CD4-positive, alpha-beta T cell (primary cell): ENCODE data around the gene OR6C3. TPM values are rescaled to one million over a fixed set of nuclear protein-coding genes. Genes with fewer than 3 reads are reported as not detected.

Experiments
- ATAC-seq: fragments of 200-7000 bp; cut with Tn5 transposase; one replicate; pipeline ENCODE4 v1.10.0; 2022; ENCODE audit warnings: mild to moderate bottlenecking; ENCODE audit not compliant: poor library complexity
- CTCF ChIA-PET: fragments of 350-600 bp; sonication (Branson Sonifier 250); formaldehyde crosslinking; loops from one replicate; lab custom pipeline; 2021; ENCODE audit warnings: antibody characterized with exemption, inconsistent platforms; lab: Charles Lee
- POLR2A ChIA-PET: fragments of 350-600 bp; sonication (Branson Sonifier 250); formaldehyde crosslinking; loops from one replicate; lab custom pipeline; 2021; ENCODE audit warnings: antibody characterized with exemption, inconsistent platforms; lab: Charles Lee
- DNase-seq, 14 experiments: peaks; one replicate each; pipeline ENCODE4 v3.0.0-alpha.2; 2013 to 2020; ENCODE audit warnings: mixed read lengths in 2 of 14
- H3K27ac ChIP-seq, 2 donors: one replicate each; pipeline versions ENCODE4 v1.5.1 to v1.7.0; 2013; ENCODE audit warnings: low read length in 2 of 2, low read depth in 1 of 2, mild to moderate bottlenecking in 1 of 2
- H3K27me3 ChIP-seq, 2 experiments: 1 replicate in 1 of 2; 2 replicates in 1 of 2; pipeline versions ENCODE4 v1.6.1 to v1.7.0; 2013; ENCODE audit warnings: low read length in 2 of 2, control low read depth in 1 of 2, mild to moderate bottlenecking in 1 of 2, moderate library complexity in 1 of 2; ENCODE audit not compliant: insufficient read depth in 2 of 2, control insufficient read depth in 1 of 2
- H3K36me3 ChIP-seq: one replicate; pipeline ENCODE4 v1.6.1; 2013; ENCODE audit warnings: low read length, control low read depth; ENCODE audit not compliant: insufficient read depth
- H3K4me1 ChIP-seq: one replicate; pipeline ENCODE4 v1.6.1; 2013; ENCODE audit warnings: low read length, control low read depth; ENCODE audit not compliant: insufficient read depth
- H3K4me3 ChIP-seq: one replicate; pipeline ENCODE4 v1.5.1; 2013; ENCODE audit warnings: mild to moderate bottlenecking, low read length, moderate library complexity
- H3K9me3 ChIP-seq, 2 experiments: 1 replicate in 1 of 2; 2 replicates in 1 of 2; pipeline versions ENCODE4 v1.6.1 to v1.7.0; 2013; ENCODE audit warnings: low read length in 2 of 2, mild to moderate bottlenecking in 2 of 2, control low read depth in 1 of 2, moderate library complexity in 1 of 2; ENCODE audit not compliant: control insufficient read depth in 1 of 2, insufficient read depth in 1 of 2
- H3K27ac Mint-ChIP-seq: one replicate; pipeline ENCODE4 v1.8.0; 2020; ENCODE audit warnings: mixed read lengths
- H3K27me3 Mint-ChIP-seq: one replicate; pipeline ENCODE4 v1.8.0; 2021; ENCODE audit warnings: mixed read lengths
- H3K36me3 Mint-ChIP-seq: one replicate; pipeline ENCODE4 v1.8.0; 2021; ENCODE audit warnings: low read depth, mixed read lengths
- H3K4me1 Mint-ChIP-seq: one replicate; pipeline ENCODE4 v1.8.0; 2021; ENCODE audit warnings: low read depth, mixed read lengths
- H3K4me3 Mint-ChIP-seq: one replicate; pipeline ENCODE4 v1.8.0; 2020; ENCODE audit warnings: mild to moderate bottlenecking, mixed read lengths
- H3K9me3 Mint-ChIP-seq: one replicate; pipeline ENCODE4 v1.8.0; 2020; ENCODE audit warnings: mixed read lengths
- intact Hi-C, 2 experiments: fragments of 100-400 bp; cut with DNase I in 1 of 2; cut with micrococcal nuclease in 1 of 2; formaldehyde crosslinking; loops; one replicate each; pipeline versions ENCODE4 v1.15.1 to v1.9.0; 2023 to 2025; cut with DNase I, micrococcal nuclease
- total RNA-seq, 174 experiments: library from RNA in 2 of 174; stranded (reverse) in 2 of 174; gene quantifications; one replicate each; pipeline ENCODE4 v1.2.3 and lab custom pipeline; 2021 to 2026
- TF ChIP-seq, protein P1 (sequence below): fragments of 200-600 bp; IDR thresholded peaks from one replicate; pipeline ENCODE4 v1.8.0; 2022; ENCODE audit warnings: antibody characterized with exemption, mild to moderate bottlenecking

The OR6C3 gene
- total RNA-seq, 2 experiments from 2014 or later: not detected

DNA sequence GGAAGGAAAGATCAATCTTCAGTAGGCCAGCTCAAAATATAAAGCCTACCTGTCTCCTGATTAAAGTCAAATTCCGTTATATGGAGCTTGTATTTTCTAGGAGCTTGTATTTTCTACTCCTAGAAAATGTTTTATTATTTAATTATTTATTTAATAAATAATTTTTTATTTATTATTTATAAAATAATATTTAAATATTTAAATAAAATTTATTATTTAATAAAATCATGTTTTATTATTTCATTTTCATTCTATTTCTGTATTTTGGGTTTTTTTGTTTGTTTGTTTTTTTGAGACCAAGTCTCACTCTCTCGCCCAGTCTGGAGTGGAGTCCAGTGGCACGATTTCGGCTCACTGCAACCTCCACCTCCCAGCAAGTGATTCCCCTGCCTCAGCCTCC lies 42.0 kb downstream of the OR6C3 start:
- Histone ChIP-seq H3K36me3 (no peaks in the 10 kb centered on the region), H3K27me3 (no peaks in the 10 kb centered on the region), H3K27ac (no peak overlapping the region), H3K9me3 (no peaks in the 10 kb centered on the region), H3K4me1 (no peaks in the 10 kb centered on the region), H3K4me3 (no peak overlapping the region)
- DNase-seq (no peak), ATAC-seq (no peak)
- intact Hi-C loops: no loop called here
- ChIA-PET POLR2A (no interaction called here), CTCF (no interaction called here)
- Mint-ChIP-seq H3K27ac (no peak overlapping the region), H3K9me3 (no peaks in the 10 kb centered on the region), H3K4me3 (no peak overlapping the region), H3K4me1 (no peaks in the 10 kb centered on the region), H3K27me3 (peaks cover 24% of the 10 kb centered on the region), H3K36me3 (no peaks in the 10 kb centered on the region)
- TF ChIP-seq, protein P1, sequence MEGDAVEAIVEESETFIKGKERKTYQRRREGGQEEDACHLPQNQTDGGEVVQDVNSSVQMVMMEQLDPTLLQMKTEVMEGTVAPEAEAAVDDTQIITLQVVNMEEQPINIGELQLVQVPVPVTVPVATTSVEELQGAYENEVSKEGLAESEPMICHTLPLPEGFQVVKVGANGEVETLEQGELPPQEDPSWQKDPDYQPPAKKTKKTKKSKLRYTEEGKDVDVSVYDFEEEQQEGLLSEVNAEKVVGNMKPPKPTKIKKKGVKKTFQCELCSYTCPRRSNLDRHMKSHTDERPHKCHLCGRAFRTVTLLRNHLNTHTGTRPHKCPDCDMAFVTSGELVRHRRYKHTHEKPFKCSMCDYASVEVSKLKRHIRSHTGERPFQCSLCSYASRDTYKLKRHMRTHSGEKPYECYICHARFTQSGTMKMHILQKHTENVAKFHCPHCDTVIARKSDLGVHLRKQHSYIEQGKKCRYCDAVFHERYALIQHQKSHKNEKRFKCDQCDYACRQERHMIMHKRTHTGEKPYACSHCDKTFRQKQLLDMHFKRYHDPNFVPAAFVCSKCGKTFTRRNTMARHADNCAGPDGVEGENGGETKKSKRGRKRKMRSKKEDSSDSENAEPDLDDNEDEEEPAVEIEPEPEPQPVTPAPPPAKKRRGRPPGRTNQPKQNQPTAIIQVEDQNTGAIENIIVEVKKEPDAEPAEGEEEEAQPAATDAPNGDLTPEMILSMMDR: no peak

Other genes with a start within 250 kb of the OR6C3 start
- gene OR9K2, start 204.3 kb upstream of the OR6C3 start, total RNA-seq: not detected
- not detected for gene OR10A7, start 109.7 kb upstream of the OR6C3 start, total RNA-seq
- not detected for gene OR6C74, start 86.1 kb upstream of the OR6C3 start, total RNA-seq
- not detected for gene OR6C6, start 34.2 kb upstream of the OR6C3 start, total RNA-seq
- gene OR6C1, start 16.4 kb upstream of the OR6C3 start, total RNA-seq: not detected
- not detected for gene OR6C75, start 32.2 kb downstream of the OR6C3 start, total RNA-seq
- not detected for gene OR6C65, start 69.8 kb downstream of the OR6C3 start, total RNA-seq
- not detected for gene OR6C76, start 95.5 kb downstream of the OR6C3 start, total RNA-seq
- gene OR6C2, start 113.3 kb downstream of the OR6C3 start, total RNA-seq: not detected
- not detected for gene OR6C70, start 139.4 kb downstream of the OR6C3 start, total RNA-seq
- gene OR6C68, start 161.6 kb downstream of the OR6C3 start, total RNA-seq: not detected
- not detected for gene OR6C4, start 218.9 kb downstream of the OR6C3 start, total RNA-seq
- under 1 TPM in 1 of 2 experiments, not detected in 1; 0.22 TPM for gene OR2AP1, start 241.7 kb downstream of the OR6C3 start, total RNA-seq